B cell (primary cell): Measurements from ENCODE around the gene STAT5A. TPM values are rescaled to one million over a fixed set of nuclear protein-coding genes. Genes with fewer than 3 reads are reported as not detected.

Experiments
- ATAC-seq: fragments of 200-7000 bp; cut with Tn5 transposase; one replicate; pipeline ENCODE4 v1.10.0; 2021; ENCODE audit warnings: low read depth, mild to moderate bottlenecking, moderate number of reproducible peaks, moderate library complexity
- CTCF ChIA-PET: fragments of 350-600 bp; sonication (Branson Sonifier 250); formaldehyde crosslinking; loops from one replicate; lab custom pipeline; 2021; ENCODE audit warnings: antibody characterized with exemption, inconsistent platforms; lab: Charles Lee
- POLR2A ChIA-PET: fragments of 350-600 bp; sonication (Branson Sonifier 250); formaldehyde crosslinking; loops from one replicate; lab custom pipeline; 2021; ENCODE audit warnings: antibody characterized with exemption; lab: Charles Lee
- DNase-seq: peaks from one replicate; pipeline ENCODE4 v3.0.0; 2013
- H2AFZ ChIP-seq: 2 replicates; pipeline ENCODE4 v1.6.1; 2012; ENCODE audit warnings: mild to moderate bottlenecking, low read depth, low read length; ENCODE audit not compliant: insufficient read depth, poor library complexity, severe bottlenecking
- H3K27ac ChIP-seq, 2 donors: 1 replicate in 1 of 2; 2 replicates in 1 of 2; pipeline ENCODE4 v1.5.1; 2012 to 2013; ENCODE audit warnings: low read length in 2 of 2, mild to moderate bottlenecking in 2 of 2, moderate library complexity in 1 of 2
- H3K27me3 ChIP-seq, 4 experiments: fragments of 200-600 bp in 1 of 4; sonication (generic) in 1 of 4; replicated peaks in 1 of 4; 1 replicate in 2 of 4; 2 replicates in 2 of 4; pipeline versions ENCODE4 v1.6.1 to v1.7.0; 2013 to 2016; ENCODE audit warnings: low read length in 3 of 4, mild to moderate bottlenecking in 2 of 4, mixed read lengths in 1 of 4, moderate library complexity in 1 of 4; ENCODE audit not compliant: insufficient read depth in 4 of 4, control insufficient read depth in 3 of 4; ENCODE audit errors: control extremely low read depth in 1 of 4
- H3K36me3 ChIP-seq, 2 experiments: replicated peaks in 1 of 2; 1 replicate in 1 of 2; 2 replicates in 1 of 2; pipeline versions ENCODE4 v1.6.1 to v1.7.1; 2013; ENCODE audit warnings: low read length in 1 of 2; ENCODE audit not compliant: insufficient read depth in 2 of 2, control insufficient read depth in 1 of 2; ENCODE audit errors: control extremely low read depth in 1 of 2, extremely low read depth in 1 of 2
- H3K4me1 ChIP-seq, 2 donors: fragments of 200-600 bp in 1 of 2; sonication (generic) in 1 of 2; 1 replicate in 1 of 2; 2 replicates in 1 of 2; pipeline versions ENCODE4 v1.5.1 to v1.6.1; 2013 to 2017; ENCODE audit warnings: low read length in 2 of 2; ENCODE audit not compliant: control insufficient read depth in 2 of 2, insufficient read depth in 2 of 2
- H3K4me2 ChIP-seq: replicated peaks from 2 replicates; pipeline ENCODE3; 2012; ENCODE audit warnings: mild to moderate bottlenecking, low read depth, low read length; ENCODE audit not compliant: poor library complexity, severe bottlenecking
- H3K4me3 ChIP-seq, 5 experiments: fragments of 200-600 bp in 1 of 5; sonication (generic) in 1 of 5; 1 replicate in 3 of 5; 2 replicates in 2 of 5; pipeline versions ENCODE4 v1.5.1 to v1.7.0; 2011 to 2016; ENCODE audit warnings: low read length in 4 of 5, mild to moderate bottlenecking in 4 of 5, low read depth in 2 of 5, control low read depth in 1 of 5, moderate library complexity in 1 of 5; ENCODE audit not compliant: insufficient read depth in 1 of 5; ENCODE audit errors: control extremely low read depth in 1 of 5, extremely low read depth in 1 of 5
- H3K79me2 ChIP-seq: fragments of 200-600 bp; sonication (generic); one replicate; pipeline ENCODE4 v1.6.0; 2016; ENCODE audit warnings: low read length; ENCODE audit not compliant: control insufficient read depth, insufficient read depth
- H3K9ac ChIP-seq: fragments of 200-600 bp; sonication (generic); 2 replicates; pipeline ENCODE4 v1.6.1; 2017; ENCODE audit warnings: mild to moderate bottlenecking, low read length, moderate library complexity
- H3K9me3 ChIP-seq, 3 donors: one replicate each; pipeline versions ENCODE4 v1.6.1 to v1.7.1; 2013; ENCODE audit warnings: low read length in 2 of 3; ENCODE audit not compliant: control insufficient read depth in 2 of 3, insufficient read depth in 1 of 3; ENCODE audit errors: control extremely low read depth in 1 of 3
- H4K20me1 ChIP-seq: 2 replicates; pipeline ENCODE4 v1.6.0; 2012; ENCODE audit warnings: mild to moderate bottlenecking, low read length; ENCODE audit not compliant: insufficient read depth, control insufficient read depth, poor library complexity, severe bottlenecking
- H3K27ac Mint-ChIP-seq: one replicate; pipeline ENCODE4 v1.8.0; 2021; ENCODE audit warnings: mixed read lengths
- H3K27me3 Mint-ChIP-seq: one replicate; pipeline ENCODE4 v1.8.0; 2021; ENCODE audit warnings: mixed read lengths
- H3K4me1 Mint-ChIP-seq: one replicate; pipeline ENCODE4 v1.8.0; 2021; ENCODE audit warnings: mixed read lengths
- H3K4me3 Mint-ChIP-seq: one replicate; pipeline ENCODE4 v1.8.0; 2021; ENCODE audit warnings: mixed read lengths
- H3K9me3 Mint-ChIP-seq: one replicate; pipeline ENCODE4 v1.8.0; 2022; ENCODE audit warnings: mixed read lengths; ENCODE audit not compliant: insufficient read depth
- CTCF ChIP-seq: fragments of 200-600 bp; IDR thresholded peaks from one replicate; pipeline ENCODE4 v1.8.0; 2022; ENCODE audit warnings: antibody characterized with exemption, mild to moderate bottlenecking
- EZH2 ChIP-seq: IDR thresholded peaks from 2 replicates; pipeline ENCODE4 v1.6.1; 2012; ENCODE audit warnings: borderline replicate concordance, low read depth, mild to moderate bottlenecking, moderate library complexity, low read length; ENCODE audit not compliant: insufficient read depth, poor library complexity, severe bottlenecking
- WGBS: methylation state at CpG from one replicate; pipeline ENCODE4 v1.1.5; 2013; ENCODE audit warnings: missing lambda C conversion rate; ENCODE audit not compliant: insufficient coverage; 5-methylcytosine and 5-hydroxymethylcytosine counted together
- intact Hi-C: fragments of 100-400 bp; cut with micrococcal nuclease; formaldehyde crosslinking; loops from one replicate; pipeline ENCODE4 v1.10.0; 2022
- polyA plus RNA-seq: library from polyadenylated mRNA; depleted of rRNA; stranded (reverse); fragments of >200 nt; gene quantifications from 2 replicates; pipeline ENCODE4 v1.2.3, GENCODE V29; 2012
- total RNA-seq, 2 donors: library from RNA; stranded (reverse); fragments of 120-200 nt in 1 of 2; gene quantifications; 1 replicate in 1 of 2; 2 replicates in 1 of 2; pipeline versions ENCODE4 v1.2.3 to v1.2.4, GENCODE V29; 2013 to 2022

The STAT5A gene
- total and polyA plus RNA-seq, 2 donors (not counting 1 experiment from before 2014, with no cell fraction given) = 48.8 to 110 TPM

- Histone ChIP-seq H3K4me3 (no peak overlapping the region), H3K27ac (no peak overlapping the region), H3K4me1 (peaks cover 23 to 27% of the 10 kb centered on the region in 2 donors), H2AFZ (no peak overlapping the region), H3K36me3 (peaks cover 0 to 71% of the 10 kb centered on the region in 2 experiments), H3K27me3 (no peaks in the 10 kb centered on the region), H3K4me2 (no peak overlapping the region), H3K79me2 (no peaks in the 10 kb centered on the region), H3K9ac (no peak overlapping the region), H4K20me1 (peaks cover 14% of the 10 kb centered on the region), H3K9me3 (no peaks in the 10 kb centered on the region)
- ChIA-PET POLR2A (no interaction called here), CTCF (interaction anchor here (1.0 to 20.6 kb wide), 4 partner anchors 19 to 119 kb away, joined by 3 to 546 read pairs (median 4); no protein-coding TSS in a partner anchor)
- no peak for ATAC-seq
- 95% methylated on average over 7 of the region's 9 CpGs for WGBS
- DNase-seq = no peak
- Mint-ChIP-seq H3K27me3 (no peaks in the 10 kb centered on the region), H3K4me1 (peaks cover 28% of the 10 kb centered on the region), H3K9me3 (no peaks in the 10 kb centered on the region), H3K4me3 (no peak overlapping the region), H3K27ac (no peak overlapping the region)
- intact Hi-C loops = no loop called here
- no peak for TF ChIP-seq CTCF
- no peak for TF ChIP-seq EZH2
Observed at GRCh38 chr17:42309142-42309541, 20.8 kb downstream of the STAT5A start.

GRCh38 chr17:42309986-42310786 lies 21.9 kb downstream of the STAT5A start:
- Histone ChIP-seq H3K79me2 (no peaks in the 10 kb centered on the region), H3K36me3 (peaks cover 0 to 64% of the 10 kb centered on the region in 2 experiments), H3K27ac (no peak overlapping the region), H3K4me2 (no peak overlapping the region), H4K20me1 (peaks cover 14% of the 10 kb centered on the region), H3K4me1 (peaks cover 34 to 37% of the 10 kb centered on the region in 2 donors), H3K9me3 (no peaks in the 10 kb centered on the region), H3K27me3 (no peaks in the 10 kb centered on the region), H3K4me3 (no peak overlapping the region), H2AFZ (no peak overlapping the region), H3K9ac (no peak overlapping the region)
- no peak overlapping the region for H3K4me3 Mint-ChIP-seq
- WGBS = 93% methylated on average over 18 of the region's 19 CpGs
- H3K9me3 Mint-ChIP-seq = no peaks in the 10 kb centered on the region
- CTCF ChIA-PET = interaction anchor here (1.0 to 20.6 kb wide), 7 partner anchors 12 to 125 kb away, joined by 3 to 546 read pairs (median 4); partner anchors contain the start of gene HCRT
- peak overlapping the region; percentile 1 for H3K27ac Mint-ChIP-seq
- no peaks in the 10 kb centered on the region for H3K27me3 Mint-ChIP-seq
- DNase-seq (no peak), ATAC-seq (no peak)
- peaks cover 35% of the 10 kb centered on the region for H3K4me1 Mint-ChIP-seq
- intact Hi-C loops = no loop called here
- TF ChIP-seq EZH2 (no peak), CTCF (no peak)
- POLR2A ChIA-PET = no interaction called here
